B cell (primary cell): ENCODE data around the gene PER1. TPM values are rescaled to one million over a fixed set of nuclear protein-coding genes. Genes with fewer than 3 reads are reported as not detected.

Source experiments
- ATAC-seq: fragments of 200-7000 bp; cut with Tn5 transposase; one replicate; pipeline ENCODE4 v1.10.0; 2021; ENCODE audit warnings: low read depth, mild to moderate bottlenecking, moderate number of reproducible peaks, moderate library complexity
- CTCF ChIA-PET: fragments of 350-600 bp; sonication (Branson Sonifier 250); formaldehyde crosslinking; loops from one replicate; lab custom pipeline; 2021; ENCODE audit warnings: antibody characterized with exemption, inconsistent platforms; lab: Charles Lee
- POLR2A ChIA-PET: fragments of 350-600 bp; sonication (Branson Sonifier 250); formaldehyde crosslinking; loops from one replicate; lab custom pipeline; 2021; ENCODE audit warnings: antibody characterized with exemption; lab: Charles Lee
- DNase-seq: peaks from one replicate; pipeline ENCODE4 v3.0.0; 2013
- H2AFZ ChIP-seq: 2 replicates; pipeline ENCODE4 v1.6.1; 2012; ENCODE audit warnings: mild to moderate bottlenecking, low read depth, low read length; ENCODE audit not compliant: insufficient read depth, poor library complexity, severe bottlenecking
- H3K27ac ChIP-seq, 2 donors: 1 replicate in 1 of 2; 2 replicates in 1 of 2; pipeline ENCODE4 v1.5.1; 2012 to 2013; ENCODE audit warnings: low read length in 2 of 2, mild to moderate bottlenecking in 2 of 2, moderate library complexity in 1 of 2
- H3K27me3 ChIP-seq, 4 experiments: fragments of 200-600 bp in 1 of 4; sonication (generic) in 1 of 4; replicated peaks in 1 of 4; 1 replicate in 2 of 4; 2 replicates in 2 of 4; pipeline versions ENCODE4 v1.6.1 to v1.7.0; 2013 to 2016; ENCODE audit warnings: low read length in 3 of 4, mild to moderate bottlenecking in 2 of 4, mixed read lengths in 1 of 4, moderate library complexity in 1 of 4; ENCODE audit not compliant: insufficient read depth in 4 of 4, control insufficient read depth in 3 of 4; ENCODE audit errors: control extremely low read depth in 1 of 4
- H3K36me3 ChIP-seq, 2 experiments: replicated peaks in 1 of 2; 1 replicate in 1 of 2; 2 replicates in 1 of 2; pipeline versions ENCODE4 v1.6.1 to v1.7.1; 2013; ENCODE audit warnings: low read length in 1 of 2; ENCODE audit not compliant: insufficient read depth in 2 of 2, control insufficient read depth in 1 of 2; ENCODE audit errors: control extremely low read depth in 1 of 2, extremely low read depth in 1 of 2
- H3K4me1 ChIP-seq, 2 donors: fragments of 200-600 bp in 1 of 2; sonication (generic) in 1 of 2; 1 replicate in 1 of 2; 2 replicates in 1 of 2; pipeline versions ENCODE4 v1.5.1 to v1.6.1; 2013 to 2017; ENCODE audit warnings: low read length in 2 of 2; ENCODE audit not compliant: control insufficient read depth in 2 of 2, insufficient read depth in 2 of 2
- H3K4me2 ChIP-seq: replicated peaks from 2 replicates; pipeline ENCODE3; 2012; ENCODE audit warnings: mild to moderate bottlenecking, low read depth, low read length; ENCODE audit not compliant: poor library complexity, severe bottlenecking
- H3K4me3 ChIP-seq, 5 experiments: fragments of 200-600 bp in 1 of 5; sonication (generic) in 1 of 5; 1 replicate in 3 of 5; 2 replicates in 2 of 5; pipeline versions ENCODE4 v1.5.1 to v1.7.0; 2011 to 2016; ENCODE audit warnings: low read length in 4 of 5, mild to moderate bottlenecking in 4 of 5, low read depth in 2 of 5, control low read depth in 1 of 5, moderate library complexity in 1 of 5; ENCODE audit not compliant: insufficient read depth in 1 of 5; ENCODE audit errors: control extremely low read depth in 1 of 5, extremely low read depth in 1 of 5
- H3K79me2 ChIP-seq: fragments of 200-600 bp; sonication (generic); one replicate; pipeline ENCODE4 v1.6.0; 2016; ENCODE audit warnings: low read length; ENCODE audit not compliant: control insufficient read depth, insufficient read depth
- H3K9ac ChIP-seq: fragments of 200-600 bp; sonication (generic); 2 replicates; pipeline ENCODE4 v1.6.1; 2017; ENCODE audit warnings: mild to moderate bottlenecking, low read length, moderate library complexity
- H3K9me3 ChIP-seq, 3 donors: one replicate each; pipeline versions ENCODE4 v1.6.1 to v1.7.1; 2013; ENCODE audit warnings: low read length in 2 of 3; ENCODE audit not compliant: control insufficient read depth in 2 of 3, insufficient read depth in 1 of 3; ENCODE audit errors: control extremely low read depth in 1 of 3
- H4K20me1 ChIP-seq: 2 replicates; pipeline ENCODE4 v1.6.0; 2012; ENCODE audit warnings: mild to moderate bottlenecking, low read length; ENCODE audit not compliant: insufficient read depth, control insufficient read depth, poor library complexity, severe bottlenecking
- H3K27ac Mint-ChIP-seq: one replicate; pipeline ENCODE4 v1.8.0; 2021; ENCODE audit warnings: mixed read lengths
- H3K27me3 Mint-ChIP-seq: one replicate; pipeline ENCODE4 v1.8.0; 2021; ENCODE audit warnings: mixed read lengths
- H3K4me1 Mint-ChIP-seq: one replicate; pipeline ENCODE4 v1.8.0; 2021; ENCODE audit warnings: mixed read lengths
- H3K4me3 Mint-ChIP-seq: one replicate; pipeline ENCODE4 v1.8.0; 2021; ENCODE audit warnings: mixed read lengths
- H3K9me3 Mint-ChIP-seq: one replicate; pipeline ENCODE4 v1.8.0; 2022; ENCODE audit warnings: mixed read lengths; ENCODE audit not compliant: insufficient read depth
- CTCF ChIP-seq: fragments of 200-600 bp; IDR thresholded peaks from one replicate; pipeline ENCODE4 v1.8.0; 2022; ENCODE audit warnings: antibody characterized with exemption, mild to moderate bottlenecking
- EZH2 ChIP-seq: IDR thresholded peaks from 2 replicates; pipeline ENCODE4 v1.6.1; 2012; ENCODE audit warnings: borderline replicate concordance, low read depth, mild to moderate bottlenecking, moderate library complexity, low read length; ENCODE audit not compliant: insufficient read depth, poor library complexity, severe bottlenecking
- WGBS: methylation state at CpG from one replicate; pipeline ENCODE4 v1.1.5; 2013; ENCODE audit warnings: missing lambda C conversion rate; ENCODE audit not compliant: insufficient coverage; 5-methylcytosine and 5-hydroxymethylcytosine counted together
- intact Hi-C: fragments of 100-400 bp; cut with micrococcal nuclease; formaldehyde crosslinking; loops from one replicate; pipeline ENCODE4 v1.10.0; 2022
- polyA plus RNA-seq: library from polyadenylated mRNA; depleted of rRNA; stranded (reverse); fragments of >200 nt; gene quantifications from 2 replicates; pipeline ENCODE4 v1.2.3, GENCODE V29; 2012
- total RNA-seq, 2 donors: library from RNA; stranded (reverse); fragments of 120-200 nt in 1 of 2; gene quantifications; 1 replicate in 1 of 2; 2 replicates in 1 of 2; pipeline versions ENCODE4 v1.2.3 to v1.2.4, GENCODE V29; 2013 to 2022

The PER1 gene
- total and polyA plus RNA-seq, 2 donors (not counting 1 experiment from before 2014, with no cell fraction given), result 120 to 176 TPM

GRCh38 chr17:8155996-8156245, 3.7 kb upstream of the PER1 start:
- intact Hi-C loops, result loop anchor here (1.0 kb wide), 8 partner anchors 17 to 132 kb away; partner anchors contain the start of gene RANGRF
- Mint-ChIP-seq H3K27ac (no peak overlapping the region), H3K9me3 (no peaks in the 10 kb centered on the region), H3K27me3 (no peaks in the 10 kb centered on the region), H3K4me3 (no peak overlapping the region), H3K4me1 (peaks cover 49% of the 10 kb centered on the region)
- TF ChIP-seq CTCF (no peak), EZH2 (no peak)
- Histone ChIP-seq H3K27ac (peak overlapping the region; percentile 97 to 100), H3K4me3 (peak overlapping the region; percentile 69 to 96 (median 84)), H3K9ac (peak overlapping the region; percentile 88), H3K4me1 (peaks cover 54 to 85% of the 10 kb centered on the region in 2 donors), H2AFZ (no peak overlapping the region), H3K79me2 (peaks cover 37% of the 10 kb centered on the region), H4K20me1 (peaks cover 39% of the 10 kb centered on the region), H3K4me2 (peak overlapping the region; percentile 88), H3K36me3 (peaks cover 0 to 17% of the 10 kb centered on the region in 2 experiments), H3K9me3 (peaks cover 0 to 6% (median 0%) of the 10 kb centered on the region in 3 donors), H3K27me3 (no peaks in the 10 kb centered on the region)
- CTCF ChIA-PET, result interaction anchor here (1.0 to 7.7 kb wide), 10 partner anchors 12 to 95 kb away, joined by 3 to 86 read pairs (median 6); partner anchors contain the start of genes ALOXE3, BORCS6, CTC1 and HES7
- DNase-seq (no peak), ATAC-seq (no peak)
- POLR2A ChIA-PET, result interaction anchor here (0.6 to 4.5 kb wide), 14 partner anchors 13 to 853 kb away, joined by 3 to 23 read pairs (median 8); partner anchors contain the start of genes ALOXE3, BORCS6, CTC1 and SLC25A35
- WGBS, result 3% methylated on average over 11 of the region's 11 CpGs

- Histone ChIP-seq H3K79me2 (peaks cover 37% of the 10 kb centered on the region), H3K9ac (peak overlapping the region; percentile 88), H2AFZ (no peak overlapping the region), H3K4me1 (peaks cover 56 to 85% of the 10 kb centered on the region in 2 donors), H4K20me1 (peaks cover 44% of the 10 kb centered on the region), H3K4me2 (peak overlapping the region; percentile 88), H3K27me3 (no peaks in the 10 kb centered on the region), H3K9me3 (peaks cover 0 to 6% (median 0%) of the 10 kb centered on the region in 3 donors), H3K36me3 (peaks cover 0 to 13% of the 10 kb centered on the region in 2 experiments), H3K4me3 (peak overlapping the region; percentile 69 to 96 (median 84)), H3K27ac (peak overlapping the region; percentile 97 to 100)
- TF ChIP-seq CTCF (no peak), EZH2 (no peak)
- POLR2A ChIA-PET, result interaction anchor here (0.7 to 4.5 kb wide), 10 partner anchors 16 to 852 kb away, joined by 3 to 23 read pairs (median 9); partner anchors contain the start of genes ALOXE3, BORCS6, SLC25A35 and TMEM107
- H3K9me3 Mint-ChIP-seq, result no peaks in the 10 kb centered on the region
- no peak for ATAC-seq
- peak; percentile 53 for DNase-seq
- WGBS, result 70% methylated on average over 14 of the region's 14 CpGs
- peaks cover 49% of the 10 kb centered on the region for H3K4me1 Mint-ChIP-seq
- no peak overlapping the region for H3K27ac Mint-ChIP-seq
- H3K4me3 Mint-ChIP-seq, result no peak overlapping the region
- intact Hi-C loops, result no loop called here
- no peaks in the 10 kb centered on the region for H3K27me3 Mint-ChIP-seq
- CTCF ChIA-PET, result interaction anchor here (1.1 to 7.7 kb wide), 4 partner anchors 18 to 95 kb away, joined by 3 to 86 read pairs (median 17); no protein-coding TSS in a partner anchor
Measured at GRCh38 chr17:8155231-8155995, 3.2 kb upstream of the PER1 start.
